CMK (cell line): ENCODE data around the gene SFXN2.
"Not testable (repeated sequence)": the region's sequence is repeated elsewhere in the genome, so short reads cannot be mapped to it uniquely, and the experiment has no call there.

Experiments used
- DNase-seq: peaks from one replicate; pipeline ENCODE4 v3.0.0-alpha.2; 2010; ENCODE audit warnings: low read depth

The SFXN2 gene

GRCh38 chr10:102681696-102682095 lies 32.7 kb upstream of the SFXN2 start:
- DNase-seq: no peak

- DNase-seq: no peak
Observed at GRCh38 chr10:102682416-102682815, 32.0 kb upstream of the SFXN2 start.

GRCh38 chr10:102682981-102683380 lies 31.5 kb upstream of the SFXN2 start:
- no peak for DNase-seq

GRCh38 chr10:102683736-102684135 lies 30.7 kb upstream of the SFXN2 start:
- no peak for DNase-seq

GRCh38 chr10:102691285-102692066 lies 23.0 kb upstream of the SFXN2 start:
- DNase-seq: no peak

GRCh38 chr10:102695401-102695800 lies 19.0 kb upstream of the SFXN2 start:
- not testable (repeated sequence) for DNase-seq

GRCh38 chr10:102696736-102697135 lies 17.7 kb upstream of the SFXN2 start:
- no peak for DNase-seq

GRCh38 chr10:102698894-102699293 lies 15.5 kb upstream of the SFXN2 start:
- DNase-seq: no peak

GRCh38 chr10:102701272-102701671 lies 13.2 kb upstream of the SFXN2 start:
- no peak for DNase-seq

- no peak for DNase-seq
Observed at GRCh38 chr10:102701796-102702195, 12.6 kb upstream of the SFXN2 start.

GRCh38 chr10:102702742-102703141 lies 11.7 kb upstream of the SFXN2 start:
- no peak for DNase-seq

GRCh38 chr10:102704915-102705314 lies 9.5 kb upstream of the SFXN2 start:
- no peak for DNase-seq

- no peak for DNase-seq
Observed at GRCh38 chr10:102705531-102705930, 8.9 kb upstream of the SFXN2 start.

- DNase-seq: no peak
Observed at GRCh38 chr10:102710609-102711008, 3.8 kb upstream of the SFXN2 start.

GRCh38 chr10:102712089-102712488 lies 2.3 kb upstream of the SFXN2 start:
- DNase-seq: no peak

GRCh38 chr10:102712843-102713538 lies 1.4 kb upstream of the SFXN2 start:
- DNase-seq: no peak

- no peak for DNase-seq
Observed at GRCh38 chr10:102713539-102713813, 960 bp upstream of the SFXN2 start.

GRCh38 chr10:102713814-102714620 lies 419 bp upstream of the SFXN2 start, which contains the start of gene ARL3:
TSS of gene ARL3 (minus strand) at chr10:102714397. CDS start at chr10:102714275, 122 bp downstream.
- DNase-seq: peak; percentile 98

GRCh38 chr10:102715880-102716279 lies 1.4 kb downstream of the SFXN2 start:
- no peak for DNase-seq

- not testable (repeated sequence) for DNase-seq
Observed at GRCh38 chr10:102716900-102717565, 2.6 kb downstream of the SFXN2 start.

- no peak for DNase-seq
Observed at GRCh38 chr10:102718220-102718619, 3.8 kb downstream of the SFXN2 start.

GRCh38 chr10:102720337-102720736 lies 5.9 kb downstream of the SFXN2 start:
- DNase-seq: no peak
